SK-N-SH (cell line): Measurements from ENCODE around the gene FALEC. TPM values are rescaled to one million over a fixed set of nuclear protein-coding genes. Genes with fewer than 3 reads are reported as not detected.

Experiments used
- CTCF ChIA-PET: fragments of 300-600, 350-600 bp; formaldehyde crosslinking; extraction: SDS; loops from one replicate; lab custom pipeline; 2021; lab: Yijun Ruan, JAX
- POLR2A ChIA-PET: fragments of 350-600 bp; sonication (Branson Sonifier 250); formaldehyde crosslinking; extraction: SDS; loops from one replicate; lab custom pipeline; 2020; ENCODE audit warnings: antibody characterized with exemption, inconsistent platforms; lab: Yijun Ruan, JAX
- DNase-seq: peaks from one replicate; pipeline ENCODE4 v3.0.0; 2012
- H2AFZ ChIP-seq: fragments of 200-600 bp; sonication (generic); 2 replicates; pipeline ENCODE4 v1.8.1; 2016; ENCODE audit warnings: antibody characterized with exemption, mild to moderate bottlenecking, low read depth
- H3F3A ChIP-seq: fragments of 200-600 bp; sonication (generic); replicated peaks from 2 replicates; pipeline ENCODE3; 2016; ENCODE audit warnings: antibody characterized with exemption, mild to moderate bottlenecking; ENCODE audit not compliant: insufficient read depth
- H3K27ac ChIP-seq, 2 experiments: fragments of 200-500 bp in 1 of 2; fragments of 200-600 bp in 1 of 2; sonication (Bioruptor generic) in 1 of 2; sonication (generic), shearing (Covaris generic) in 1 of 2; 2 replicates each; pipeline versions ENCODE4 v1.5.1 to v1.6.1; 2014 to 2016; ENCODE audit warnings: low read depth in 2 of 2, inconsistent platforms in 1 of 2, low read length in 1 of 2, mild to moderate bottlenecking in 1 of 2, mixed read lengths in 1 of 2
- H3K27me3 ChIP-seq: fragments of 200-600 bp; sonication (generic), shearing (Covaris generic); 2 replicates; pipeline ENCODE4 v1.6.1; 2016; ENCODE audit warnings: mixed run types; ENCODE audit not compliant: insufficient read depth
- H3K36me3 ChIP-seq, 2 experiments: fragments of 200-500 bp in 1 of 2; fragments of 200-600 bp in 1 of 2; sonication (Bioruptor generic) in 1 of 2; sonication (generic) in 1 of 2; replicated peaks in 1 of 2; 2 replicates each; pipeline versions ENCODE3 to v1.5.1; 2014 to 2016; ENCODE audit warnings: low read length in 1 of 2, mild to moderate bottlenecking in 1 of 2; ENCODE audit not compliant: insufficient read depth in 2 of 2, control insufficient read depth in 1 of 2
- H3K4me1 ChIP-seq, 2 experiments: fragments of 200-500 bp in 1 of 2; fragments of 200-600 bp in 1 of 2; sonication (Bioruptor generic) in 1 of 2; sonication (generic), shearing (Covaris generic) in 1 of 2; 2 replicates each; pipeline versions ENCODE4 v1.5.1 to v1.6.1; 2014 to 2016; ENCODE audit warnings: low read depth in 1 of 2, low read length in 1 of 2, mixed run types in 1 of 2; ENCODE audit not compliant: insufficient read depth in 2 of 2, control insufficient read depth in 1 of 2
- H3K4me2 ChIP-seq: fragments of 200-600 bp; sonication (generic), shearing (Covaris generic); 2 replicates; pipeline ENCODE4 v1.6.1; 2017; ENCODE audit warnings: mixed run types
- H3K4me3 ChIP-seq, 2 experiments: fragments of 200-500 bp in 1 of 2; fragments of 200-600 bp in 1 of 2; sonication (Bioruptor generic) in 1 of 2; sonication (generic), shearing (Covaris generic) in 1 of 2; 2 replicates each; pipeline versions ENCODE4 v1.5.1 to v1.8.1; 2014 to 2016; ENCODE audit warnings: low read depth in 2 of 2, inconsistent platforms in 1 of 2, low read length in 1 of 2, mild to moderate bottlenecking in 1 of 2, mixed read lengths in 1 of 2, moderate library complexity in 1 of 2
- H3K79me2 ChIP-seq: fragments of 200-600 bp; sonication (generic); 2 replicates; pipeline ENCODE4 v1.8.1; 2017; ENCODE audit warnings: mild to moderate bottlenecking; ENCODE audit not compliant: insufficient read depth
- H3K9ac ChIP-seq: fragments of 200-600 bp; sonication (generic); 2 replicates; pipeline ENCODE4 v1.6.1; 2017; ENCODE audit warnings: mixed run types
- H3K9me2 ChIP-seq: fragments of 200-600 bp; sonication (generic); 2 replicates; pipeline ENCODE4 v1.6.1; 2017; ENCODE audit warnings: mixed run types
- H3K9me3 ChIP-seq: fragments of 200-600 bp; sonication (generic); 2 replicates; pipeline ENCODE4 v1.6.1; 2017; ENCODE audit warnings: mixed run types, mild to moderate bottlenecking, moderate library complexity
- H4K20me1 ChIP-seq: fragments of 200-600 bp; sonication (generic); 2 replicates; pipeline ENCODE4 v1.6.1; 2017; ENCODE audit warnings: mild to moderate bottlenecking, mixed run types; ENCODE audit not compliant: insufficient read depth
- CHD2 ChIP-seq: fragments of 150-350 bp; IDR thresholded peaks from 2 replicates; pipeline ENCODE4 v1.6.1; 2018; ENCODE audit warnings: low read length; ENCODE audit not compliant: partially characterized antibody
- CTCF ChIP-seq: fragments of 200-600 bp; sonication (generic); IDR thresholded peaks from 2 replicates; pipeline ENCODE4 v1.6.1; 2017; ENCODE audit warnings: antibody characterized with exemption, mild to moderate bottlenecking, moderate library complexity
- EZH2phosphoT487 ChIP-seq: fragments of 200-600 bp; sonication (generic); IDR thresholded peaks from 2 replicates; pipeline ENCODE4 v1.6.1; 2017; ENCODE audit warnings: low read depth, mixed run types, mild to moderate bottlenecking, antibody characterized with exemption, moderate library complexity, borderline replicate concordance
- FOSL2 ChIP-seq: IDR thresholded peaks from 2 replicates; pipeline ENCODE4 v1.4.0; 2012; ENCODE audit warnings: low read depth, mild to moderate bottlenecking, moderate library complexity, borderline replicate concordance
- GATA2 ChIP-seq: sonication (generic); formaldehyde crosslinking; IDR thresholded peaks from 2 replicates; pipeline ENCODE4 v1.5.0; 2020; ENCODE audit warnings: mild to moderate bottlenecking, missing genetic modification reagents
- MXI1 ChIP-seq: IDR thresholded peaks from 2 replicates; pipeline ENCODE4 v1.6.1; 2012; ENCODE audit warnings: mild to moderate bottlenecking, low read depth, low read length, improper control_type of control experiment
- NRF1 ChIP-seq: IDR thresholded peaks from 2 replicates; pipeline ENCODE4 v1.6.1; 2012; ENCODE audit warnings: low read depth, mild to moderate bottlenecking, low read length
- PBX3 ChIP-seq: IDR thresholded peaks from 2 replicates; pipeline ENCODE4; 2012
- RAD21 ChIP-seq: IDR thresholded peaks from 2 replicates; pipeline ENCODE4 v1.6.1; 2012; ENCODE audit warnings: mild to moderate bottlenecking, low read length
- REST ChIP-seq: IDR thresholded peaks from 2 replicates; pipeline ENCODE4 v1.6.1; 2012; ENCODE audit warnings: mild to moderate bottlenecking, low read depth, low read length, moderate library complexity
- SMC3 ChIP-seq: IDR thresholded peaks from 2 replicates; pipeline ENCODE4 v1.6.1; 2012; ENCODE audit warnings: low read depth, low read length, improper control_type of control experiment
- TCF12 ChIP-seq: IDR thresholded peaks from 2 replicates; pipeline ENCODE4 v1.4.0; 2012
- TEAD4 ChIP-seq: IDR thresholded peaks from 2 replicates; pipeline ENCODE4 v1.4.0; 2012; ENCODE audit warnings: mild to moderate bottlenecking, borderline replicate concordance; ENCODE audit not compliant: insufficient read depth
- USF1 ChIP-seq: IDR thresholded peaks from 2 replicates; pipeline ENCODE4 v1.4.0; 2012; ENCODE audit warnings: low read depth, borderline replicate concordance
- YY1 ChIP-seq: IDR thresholded peaks from 2 replicates; pipeline ENCODE4 v1.4.0; 2012; ENCODE audit warnings: low read depth, mild to moderate bottlenecking
- WGBS: methylation state at CpG from one replicate; pipeline ENCODE4 v1.1.6; 2017; ENCODE audit warnings: low lambda C conversion rate; 5-methylcytosine and 5-hydroxymethylcytosine counted together
- polyA plus RNA-seq, 3 experiments: library from polyadenylated mRNA; depleted of rRNA; stranded (reverse); fragments of >200 nt; gene quantifications; 2 replicates each; pipeline ENCODE4 v1.2.3, GENCODE V29; 2012
- TF ChIP-seq, protein P1 (sequence below): IDR thresholded peaks from 2 replicates; pipeline ENCODE4 v1.4.0; 2012; ENCODE audit warnings: low read depth, borderline replicate concordance

Gene FALEC
- polyA plus RNA-seq, 1 of the 3 experiments (the other 2 are of a cell fraction): 0.72 TPM

GRCh38 chr1:150552128-150552910 is 36.8 kb downstream of the FALEC start:
- no peaks in the 10 kb centered on the region for H3K9me2 ChIP-seq
- H3K79me2 ChIP-seq: no peaks in the 10 kb centered on the region
- H3K4me3 ChIP-seq: no peak overlapping the region
- no peak overlapping the region for H2AFZ ChIP-seq
- H4K20me1 ChIP-seq: no peaks in the 10 kb centered on the region
- 62% methylated on average over 12 of the region's 13 CpGs for WGBS
- H3K4me2 ChIP-seq: 0 out of 2 replicates have a peak overlapping the region, but pooled peaks have one; percentile 7
- CTCF ChIA-PET: interaction anchor here (7.3 kb wide), 1 partner anchor 8 kb away, joined by 88 read pairs; no protein-coding TSS in a partner anchor
- no peak for TF ChIP-seq GATA2
- 0 out of 2 replicates have a peak, but pooled peaks have one; percentile 25 for TF ChIP-seq REST
- POLR2A ChIA-PET: interaction anchor here (1.2 kb wide), 1 partner anchor 8 kb away, joined by 4 read pairs; no protein-coding TSS in a partner anchor
- no peak overlapping the region for H3K27ac ChIP-seq
- no peaks in the 10 kb centered on the region for H3K9me3 ChIP-seq
- H3K27me3 ChIP-seq: no peaks in the 10 kb centered on the region
- no peak for DNase-seq
- H3F3A ChIP-seq: peaks cover 17% of the 10 kb centered on the region
- H3K36me3 ChIP-seq: no peaks in the 10 kb centered on the region
- no peak overlapping the region for H3K9ac ChIP-seq
- H3K4me1 ChIP-seq: peaks cover 8 to 13% of the 10 kb centered on the region in 2 experiments; a peak in 2 of 4 replicates

- H3F3A ChIP-seq: peaks cover 17% of the 10 kb centered on the region
- ChIA-PET CTCF (interaction anchor here (7.3 kb wide), 1 partner anchor 7 kb away, joined by 88 read pairs; no protein-coding TSS in a partner anchor), POLR2A (interaction anchor here (1.2 kb wide), 1 partner anchor 8 kb away, joined by 4 read pairs; no protein-coding TSS in a partner anchor)
- H3K9me3 ChIP-seq: no peaks in the 10 kb centered on the region
- no peak overlapping the region for H3K27ac ChIP-seq
- H3K4me1 ChIP-seq: peaks cover 8 to 13% of the 10 kb centered on the region in 2 experiments; a peak in 2 of 4 replicates
- no peak for DNase-seq
- H3K36me3 ChIP-seq: no peaks in the 10 kb centered on the region
- H3K9ac ChIP-seq: no peak overlapping the region
- WGBS: 84% methylated on average over 7 of the region's 12 CpGs
- no peaks in the 10 kb centered on the region for H3K9me2 ChIP-seq
- H3K4me3 ChIP-seq: no peak overlapping the region
- peaks cover 1% of the 10 kb centered on the region; the same call in 1 of the 2 replicates for H3K79me2 ChIP-seq
- no peaks in the 10 kb centered on the region for H3K27me3 ChIP-seq
- no peak overlapping the region for H2AFZ ChIP-seq
- 0 out of 2 replicates have a peak overlapping the region, but pooled peaks have one; percentile 7 for H3K4me2 ChIP-seq
- no peaks in the 10 kb centered on the region for H4K20me1 ChIP-seq
- TF ChIP-seq CTCF (no peak), USF1 (no peak), RAD21 (no peak), SMC3 (no peak), NRF1 (no peak), TEAD4 (no peak), FOSL2 (no peak), CHD2 (no peak), MXI1 (no peak), TCF12 (no peak), PBX3 (no peak), YY1 (no peak), EZH2phosphoT487 (no peak)
- TF ChIP-seq, protein P1, sequence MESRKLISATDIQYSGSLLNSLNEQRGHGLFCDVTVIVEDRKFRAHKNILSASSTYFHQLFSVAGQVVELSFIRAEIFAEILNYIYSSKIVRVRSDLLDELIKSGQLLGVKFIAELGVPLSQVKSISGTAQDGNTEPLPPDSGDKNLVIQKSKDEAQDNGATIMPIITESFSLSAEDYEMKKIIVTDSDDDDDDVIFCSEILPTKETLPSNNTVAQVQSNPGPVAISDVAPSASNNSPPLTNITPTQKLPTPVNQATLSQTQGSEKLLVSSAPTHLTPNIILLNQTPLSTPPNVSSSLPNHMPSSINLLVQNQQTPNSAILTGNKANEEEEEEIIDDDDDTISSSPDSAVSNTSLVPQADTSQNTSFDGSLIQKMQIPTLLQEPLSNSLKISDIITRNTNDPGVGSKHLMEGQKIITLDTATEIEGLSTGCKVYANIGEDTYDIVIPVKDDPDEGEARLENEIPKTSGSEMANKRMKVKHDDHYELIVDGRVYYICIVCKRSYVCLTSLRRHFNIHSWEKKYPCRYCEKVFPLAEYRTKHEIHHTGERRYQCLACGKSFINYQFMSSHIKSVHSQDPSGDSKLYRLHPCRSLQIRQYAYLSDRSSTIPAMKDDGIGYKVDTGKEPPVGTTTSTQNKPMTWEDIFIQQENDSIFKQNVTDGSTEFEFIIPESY: no peak
These were observed 37.3 kb downstream of the FALEC start for GRCh38 chr1:150552911-150553289.
